GM12878 (cell line): Measurements from ENCODE around the gene RAET1E.

Experiments used
- BRCA1 ChIP-seq: IDR thresholded peaks from 2 replicates; pipeline ENCODE4 v1.6.1; 2011; ENCODE audit warnings: low read depth, low read length, improper control_type of control experiment
- CBX5 ChIP-seq: sonication (generic); IDR thresholded peaks from 2 replicates; pipeline ENCODE4 v1.6.1; 2016; ENCODE audit warnings: low read depth, moderate library complexity, mild to moderate bottlenecking, inconsistent platforms
- CHD4 ChIP-seq: fragments of 200-600 bp; sonication (generic); IDR thresholded peaks from 2 replicates; pipeline ENCODE4 v1.6.1; 2016; ENCODE audit warnings: mild to moderate bottlenecking
- CREM ChIP-seq: IDR thresholded peaks from 2 replicates; pipeline ENCODE4 v1.6.1; 2014; ENCODE audit warnings: antibody characterized with exemption, low read depth
- EED ChIP-seq: sonication (generic); IDR thresholded peaks from 2 replicates; pipeline ENCODE4 v1.6.1; 2016; ENCODE audit warnings: antibody characterized with exemption, low read depth
- FOXK2 ChIP-seq: fragments of 450-650 bp; IDR thresholded peaks from 2 replicates; pipeline ENCODE4 v1.6.1; 2017; ENCODE audit warnings: mild to moderate bottlenecking, moderate library complexity
- HDAC2 ChIP-seq: fragments of 200-600 bp; sonication (generic); IDR thresholded peaks from 2 replicates; pipeline ENCODE4 v1.6.1; 2017
- NBN ChIP-seq: fragments of 450-650 bp; IDR thresholded peaks from 2 replicates; pipeline ENCODE4 v1.6.1; 2016
- POLR2A ChIP-seq: IDR thresholded peaks from 2 replicates; pipeline ENCODE4 v1.6.1; 2011; ENCODE audit warnings: low read depth, mild to moderate bottlenecking, low read length
- RAD21 ChIP-seq: IDR thresholded peaks from 2 replicates; pipeline ENCODE4 v1.6.1; 2011; ENCODE audit warnings: mild to moderate bottlenecking, low read depth, low read length, moderate library complexity; ENCODE audit not compliant: insufficient read depth
- SIN3A ChIP-seq: IDR thresholded peaks from 2 replicates; pipeline ENCODE4 v1.6.1; 2012; ENCODE audit warnings: low read depth, low read length, improper control_type of control experiment

DNA sequence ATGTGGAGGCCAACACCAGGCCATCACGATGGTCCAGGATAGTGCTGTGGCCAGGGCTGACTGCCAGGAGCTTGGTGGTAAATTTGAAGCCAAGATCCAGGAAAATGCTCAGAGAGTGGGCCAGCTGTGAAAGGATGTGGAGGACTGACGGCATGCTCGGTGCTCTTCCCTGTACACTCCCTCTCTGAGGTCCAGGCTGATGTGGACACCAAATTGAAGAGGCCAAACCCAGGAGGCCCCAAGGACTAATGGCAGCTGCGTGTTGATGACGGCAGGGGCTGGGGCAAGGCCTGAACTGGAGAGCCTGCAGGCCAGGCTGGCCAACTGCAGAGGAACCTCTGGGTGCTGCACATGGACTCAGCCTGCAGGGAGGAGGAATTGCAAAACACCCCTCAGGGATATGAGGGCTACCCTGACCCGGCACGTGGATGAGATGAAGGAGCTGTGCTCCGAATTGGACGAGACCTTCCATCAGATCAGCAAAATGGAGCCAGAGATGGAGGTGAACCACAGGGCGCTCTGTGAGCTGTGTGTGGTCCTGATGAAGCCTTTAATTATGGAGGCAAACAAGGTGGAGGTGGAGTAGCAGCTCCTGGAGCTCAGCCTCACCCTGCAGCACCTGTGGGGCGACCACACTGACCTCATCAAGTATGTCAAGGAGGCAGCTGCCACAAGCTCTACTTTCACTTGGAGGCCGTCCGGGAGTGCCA lies 6.9 kb upstream of the RAET1E start:
- no peak for TF ChIP-seq EED
- TF ChIP-seq HDAC2: no peak
- no peak for TF ChIP-seq BRCA1
- no peak for TF ChIP-seq SIN3A
- TF ChIP-seq CREM: no peak
- no peak for TF ChIP-seq CHD4
- TF ChIP-seq NBN: no peak
- TF ChIP-seq POLR2A: no peak
- TF ChIP-seq RAD21: no peak
- TF ChIP-seq FOXK2: no peak
- no peak for TF ChIP-seq CBX5
